ENCODE results near the gene HOXB1.

- TF ChIP-seq, protein P1, sequence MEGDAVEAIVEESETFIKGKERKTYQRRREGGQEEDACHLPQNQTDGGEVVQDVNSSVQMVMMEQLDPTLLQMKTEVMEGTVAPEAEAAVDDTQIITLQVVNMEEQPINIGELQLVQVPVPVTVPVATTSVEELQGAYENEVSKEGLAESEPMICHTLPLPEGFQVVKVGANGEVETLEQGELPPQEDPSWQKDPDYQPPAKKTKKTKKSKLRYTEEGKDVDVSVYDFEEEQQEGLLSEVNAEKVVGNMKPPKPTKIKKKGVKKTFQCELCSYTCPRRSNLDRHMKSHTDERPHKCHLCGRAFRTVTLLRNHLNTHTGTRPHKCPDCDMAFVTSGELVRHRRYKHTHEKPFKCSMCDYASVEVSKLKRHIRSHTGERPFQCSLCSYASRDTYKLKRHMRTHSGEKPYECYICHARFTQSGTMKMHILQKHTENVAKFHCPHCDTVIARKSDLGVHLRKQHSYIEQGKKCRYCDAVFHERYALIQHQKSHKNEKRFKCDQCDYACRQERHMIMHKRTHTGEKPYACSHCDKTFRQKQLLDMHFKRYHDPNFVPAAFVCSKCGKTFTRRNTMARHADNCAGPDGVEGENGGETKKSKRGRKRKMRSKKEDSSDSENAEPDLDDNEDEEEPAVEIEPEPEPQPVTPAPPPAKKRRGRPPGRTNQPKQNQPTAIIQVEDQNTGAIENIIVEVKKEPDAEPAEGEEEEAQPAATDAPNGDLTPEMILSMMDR (IDR thresholded peaks at IDR 0.05), result no peak
- TF ChIP-seq EZH2 (IDR thresholded peaks at IDR 0.05), result peak; percentile 55
- TF ChIP-seq EZH2phosphoT487 (IDR thresholded peaks at IDR 0.05), result peak; percentile 34
Measured at GRCh38 chr17:48574505-48575065, 43.8 kb upstream of the HOXB1 start.
